HCT116 (cell line): ENCODE measurements around the gene SPEM1.

Experiments
- CTCF ChIP-seq, 3 experiments: fragments of 200-600 bp in 1 of 3; sonication (generic) in 1 of 3; IDR thresholded peaks in 2 of 3; conservative IDR thresholded peaks in 1 of 3; 2 replicates each; pipeline ENCODE4 v1.5.1; 2012 to 2017; ENCODE audit warnings: low read depth in 2 of 3, low read length in 2 of 3, antibody characterized with exemption in 1 of 3, borderline replicate concordance in 1 of 3, control low read depth in 1 of 3, mild to moderate bottlenecking in 1 of 3, mixed read lengths in 1 of 3, mixed run types in 1 of 3, moderate library complexity in 1 of 3; ENCODE audit not compliant: insufficient read depth in 1 of 3
- YY1 ChIP-seq: IDR thresholded peaks from 2 replicates; pipeline ENCODE4 v1.6.1; 2011; ENCODE audit warnings: low read length, low read depth, moderate library complexity, mild to moderate bottlenecking; ENCODE audit not compliant: insufficient replicate concordance; ENCODE audit errors: extremely low read depth
- TF ChIP-seq, protein P1 (sequence below): IDR thresholded peaks from 2 replicates; pipeline ENCODE4 v1.6.1; 2012

- TF ChIP-seq, protein P1, sequence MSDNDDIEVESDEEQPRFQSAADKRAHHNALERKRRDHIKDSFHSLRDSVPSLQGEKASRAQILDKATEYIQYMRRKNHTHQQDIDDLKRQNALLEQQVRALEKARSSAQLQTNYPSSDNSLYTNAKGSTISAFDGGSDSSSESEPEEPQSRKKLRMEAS, result no peak
- no peak for TF ChIP-seq CTCF (IDR thresholded peaks at IDR 0.05 in 2 of 3, conservative IDR thresholded peaks at IDR 0.05 in 1 of 3; ENCODE audit: borderline replicate concordance in 1 of 3, insufficient read depth in 1 of 3, low read depth in 2 of 3, low read length in 2 of 3)
- TF ChIP-seq YY1, result no peak
Measured at GRCh38 chr17:7411427-7411750, 8.7 kb upstream of the SPEM1 start.
